Nephron (organoid): ENCODE data around the gene PCARE.
A peak's percentile ranks its signal among the peaks of the same experiment; 100 is the strongest.

Experiments
- H3K27ac Mint-ChIP-seq, 3 experiments: 2 replicates each; pipeline ENCODE4 v1.8.0; 2020; ENCODE audit warnings: mixed read lengths in 3 of 3, mild to moderate bottlenecking in 2 of 3, moderate library complexity in 1 of 3
- H3K27me3 Mint-ChIP-seq: 2 replicates; pipeline ENCODE4 v1.8.0; 2021; ENCODE audit warnings: low read depth, mild to moderate bottlenecking, moderate library complexity, mixed read lengths
- H3K36me3 Mint-ChIP-seq: 2 replicates; pipeline ENCODE4 v1.8.0; 2020; ENCODE audit warnings: low read depth, mixed read lengths
- H3K4me1 Mint-ChIP-seq: 2 replicates; pipeline ENCODE4 v1.8.0; 2020; ENCODE audit warnings: mixed read lengths
- H3K4me3 Mint-ChIP-seq, 3 experiments: 2 replicates each; pipeline ENCODE4 v1.8.0; 2020; ENCODE audit warnings: mild to moderate bottlenecking in 3 of 3, mixed read lengths in 3 of 3, moderate library complexity in 2 of 3
- H3K9me3 Mint-ChIP-seq: 2 replicates; pipeline ENCODE4 v1.8.0; 2020; ENCODE audit warnings: mixed read lengths
- CTCF ChIP-seq, 3 experiments: fragments of 200-600 bp; sonication (generic); IDR thresholded peaks; one replicate each; pipeline ENCODE4 v1.5.0; 2021; ENCODE audit warnings: antibody characterized with exemption in 3 of 3; ENCODE audit not compliant: unreplicated experiment in 3 of 3

The PCARE gene

GRCh38 chr2:29014331-29014730 is 60.0 kb downstream of the PCARE start:
- Mint-ChIP-seq H3K4me1 (peaks cover 57% of the 10 kb centered on the region), H3K9me3 (no peaks in the 10 kb centered on the region), H3K27me3 (peaks cover 3% of the 10 kb centered on the region), H3K36me3 (no peaks in the 10 kb centered on the region), H3K27ac (peak overlapping the region in 1 of 3 experiments; percentile 50), H3K4me3 (no peak overlapping the region)
- no peak for TF ChIP-seq CTCF (IDR thresholded peaks at IDR 0.05; ENCODE audit: unreplicated experiment in 3 of 3)

GRCh38 chr2:29013057-29013780 is 61.1 kb downstream of the PCARE start:
- H3K9me3 Mint-ChIP-seq: no peaks in the 10 kb centered on the region
- peaks cover 57% of the 10 kb centered on the region for H3K4me1 Mint-ChIP-seq
- peak overlapping the region in 2 of 3 experiments; percentile 17 to 74 for H3K27ac Mint-ChIP-seq
- peaks cover 8% of the 10 kb centered on the region for H3K27me3 Mint-ChIP-seq
- no peaks in the 10 kb centered on the region for H3K36me3 Mint-ChIP-seq
- H3K4me3 Mint-ChIP-seq: no peak overlapping the region
- TF ChIP-seq CTCF (IDR thresholded peaks at IDR 0.05; ENCODE audit: unreplicated experiment in 3 of 3): no peak

GRCh38 chr2:29012211-29012681 is 62.1 kb downstream of the PCARE start:
- H3K36me3 Mint-ChIP-seq: no peaks in the 10 kb centered on the region
- H3K4me1 Mint-ChIP-seq: peaks cover 57% of the 10 kb centered on the region
- H3K27ac Mint-ChIP-seq: peak overlapping the region in 1 of 3 experiments; percentile 86
- H3K4me3 Mint-ChIP-seq: no peak overlapping the region
- no peaks in the 10 kb centered on the region for H3K9me3 Mint-ChIP-seq
- no peak for TF ChIP-seq CTCF (IDR thresholded peaks at IDR 0.05; ENCODE audit: unreplicated experiment in 3 of 3)
- peaks cover 8% of the 10 kb centered on the region for H3K27me3 Mint-ChIP-seq
